ENCODE data around the gene KRT31. TPM values are rescaled to one million over a fixed set of nuclear protein-coding genes. Genes with fewer than 3 reads are reported as not detected.
"Not testable (repeated sequence)": the region's sequence is repeated elsewhere in the genome, so short reads cannot be mapped to it uniquely, and the experiment has no call there.

The KRT31 gene
- total RNA-seq, 1 donor from 2014 or later = not detected

GRCh38 chr17:41434005-41434404 lies 36.6 kb upstream of the KRT31 start:
- Mint-ChIP-seq H3K4me1 (ENCODE audit: low read depth) (no peaks in the 10 kb centered on the region), H3K36me3 (ENCODE audit: insufficient read depth) (no peaks in the 10 kb centered on the region), H3K27ac (no peak overlapping the region), H3K27me3 (peaks cover 46% of the 10 kb centered on the region), H3K9me3 (ENCODE audit: low read depth) (no peaks in the 10 kb centered on the region), H3K4me3 (ENCODE audit: low read depth) (no peak overlapping the region)
- no peak for TF ChIP-seq CTCF (IDR thresholded peaks at IDR 0.05; ENCODE audit: unreplicated experiment)
- DNase-seq (ENCODE audit: low spot score, unreplicated experiment) = no peak

GRCh38 chr17:41433586-41433985 lies 36.2 kb upstream of the KRT31 start:
- Mint-ChIP-seq H3K27ac (no peak overlapping the region), H3K9me3 (ENCODE audit: low read depth) (no peaks in the 10 kb centered on the region), H3K4me3 (ENCODE audit: low read depth) (no peak overlapping the region), H3K36me3 (ENCODE audit: insufficient read depth) (no peaks in the 10 kb centered on the region), H3K27me3 (peaks cover 50% of the 10 kb centered on the region), H3K4me1 (ENCODE audit: low read depth) (no peaks in the 10 kb centered on the region)
- no peak for DNase-seq (ENCODE audit: low spot score, unreplicated experiment)
- no peak for TF ChIP-seq CTCF (IDR thresholded peaks at IDR 0.05; ENCODE audit: unreplicated experiment)

- H3K36me3 Mint-ChIP-seq (ENCODE audit: insufficient read depth); H3K9me3 Mint-ChIP-seq (ENCODE audit: low read depth); H3K27ac Mint-ChIP-seq; DNase-seq (ENCODE audit: low spot score, unreplicated experiment); H3K4me1 Mint-ChIP-seq (ENCODE audit: low read depth); H3K4me3 Mint-ChIP-seq (ENCODE audit: low read depth): not testable (repeated sequence)
- H3K27me3 Mint-ChIP-seq = peaks cover 38% of the 10 kb centered on the region
Measured at GRCh38 chr17:41430376-41430775, 33.0 kb upstream of the KRT31 start.

- no peak for DNase-seq (ENCODE audit: low spot score, unreplicated experiment)
- H3K4me1 Mint-ChIP-seq (ENCODE audit: low read depth) = no peaks in the 10 kb centered on the region
- no peaks in the 10 kb centered on the region for H3K9me3 Mint-ChIP-seq (ENCODE audit: low read depth)
- TF ChIP-seq CTCF (IDR thresholded peaks at IDR 0.05; ENCODE audit: unreplicated experiment) = no peak
- peaks cover 41% of the 10 kb centered on the region for H3K27me3 Mint-ChIP-seq
- H3K4me3 Mint-ChIP-seq (ENCODE audit: low read depth) = no peak overlapping the region
- no peaks in the 10 kb centered on the region for H3K36me3 Mint-ChIP-seq (ENCODE audit: insufficient read depth)
- H3K27ac Mint-ChIP-seq = no peak overlapping the region
Measured at GRCh38 chr17:41429667-41430066, 32.3 kb upstream of the KRT31 start.

GRCh38 chr17:41428591-41429291 lies 31.3 kb upstream of the KRT31 start:
- H3K27me3 Mint-ChIP-seq = peaks cover 37% of the 10 kb centered on the region

More at GRCh38 chr17:41428591-41429291, 31.3 kb upstream of the KRT31 start:
- no peaks in the 10 kb centered on the region for H3K36me3 Mint-ChIP-seq (ENCODE audit: insufficient read depth)
- H3K9me3 Mint-ChIP-seq (ENCODE audit: low read depth) = no peaks in the 10 kb centered on the region
- no peak for DNase-seq (ENCODE audit: low spot score, unreplicated experiment)
- no peaks in the 10 kb centered on the region for H3K4me1 Mint-ChIP-seq (ENCODE audit: low read depth)
- H3K4me3 Mint-ChIP-seq (ENCODE audit: low read depth) = no peak overlapping the region
- no peak overlapping the region for H3K27ac Mint-ChIP-seq
- no peak for TF ChIP-seq CTCF (IDR thresholded peaks at IDR 0.05; ENCODE audit: unreplicated experiment)
